ENCODE data around the gene DHX9.

DHX9 gene

DNA sequence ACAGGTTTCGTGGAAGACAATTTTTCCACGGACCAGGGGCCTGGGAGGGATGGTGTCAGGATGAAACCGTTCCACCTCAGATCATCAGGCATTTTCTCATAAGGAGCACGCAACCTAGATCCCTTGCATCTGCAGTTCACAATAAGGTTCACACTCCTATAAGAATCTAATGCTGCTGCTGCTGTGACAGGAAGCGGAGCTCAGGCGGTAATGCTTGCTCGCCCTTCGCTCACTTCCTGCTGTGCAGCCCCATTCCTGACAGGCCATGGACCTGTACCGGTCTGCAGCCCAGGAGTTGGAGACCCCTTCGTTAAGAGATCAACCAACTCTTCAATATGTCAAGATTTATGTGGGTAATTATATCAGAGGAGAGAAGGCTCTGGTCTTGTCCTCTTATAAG, 3.3 kb upstream of the DHX9 start:
- in situ Hi-C loops (cut with MboI; ENCODE audit: low sequenced_read_pairs), result no loop called here

- in situ Hi-C loops (cut with MboI; ENCODE audit: low sequenced_read_pairs), result no loop called here
Observed at GRCh38 chr1:182841368-182841988, 2.3 kb downstream of the DHX9 start.

GRCh38 chr1:182842265-182842664, 3.1 kb downstream of the DHX9 start:
- in situ Hi-C loops (cut with MboI; ENCODE audit: low sequenced_read_pairs), result no loop called here

DNA sequence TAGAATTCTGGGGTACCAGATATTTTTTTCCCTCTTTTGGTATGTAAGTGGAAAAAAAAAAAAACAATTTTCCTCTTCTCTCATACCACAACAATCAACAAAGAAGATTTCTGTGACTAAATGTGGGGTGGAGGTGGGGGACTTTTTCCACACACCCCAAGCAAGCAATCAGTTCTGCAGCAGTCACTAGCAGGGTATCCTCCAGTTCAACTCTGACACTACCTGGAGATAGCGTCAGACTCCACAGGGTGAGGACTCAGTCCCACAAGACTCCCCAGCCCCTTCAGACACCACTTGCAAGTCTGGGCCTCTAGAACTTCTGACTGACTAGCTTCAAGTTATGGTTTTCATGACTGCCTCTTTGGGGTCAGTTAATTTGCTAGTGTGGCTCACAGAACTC, 6.2 kb downstream of the DHX9 start:
- in situ Hi-C loops (cut with MboI; ENCODE audit: low sequenced_read_pairs), result no loop called here

DNA sequence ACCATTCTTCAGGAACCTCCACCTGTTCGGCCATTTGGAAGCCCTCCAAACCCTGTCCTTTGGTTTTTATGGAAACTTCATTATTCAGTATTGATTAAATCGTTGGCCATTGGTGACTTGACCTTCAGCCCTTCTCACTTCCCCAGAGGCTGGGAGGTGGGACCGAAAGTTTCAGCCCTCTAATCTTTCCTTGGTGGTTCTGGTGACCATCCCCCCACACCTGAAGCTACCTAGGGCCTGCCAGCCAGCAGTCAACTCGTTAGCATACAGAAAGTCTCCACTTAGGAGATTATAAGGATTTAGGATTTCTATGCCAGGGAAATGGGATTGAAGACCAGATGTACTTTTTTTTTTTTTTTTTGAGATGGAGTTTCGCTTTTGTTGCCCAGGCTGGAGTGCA, 6.7 kb downstream of the DHX9 start:
- in situ Hi-C loops (cut with MboI; ENCODE audit: low sequenced_read_pairs), result no loop called here

DNA sequence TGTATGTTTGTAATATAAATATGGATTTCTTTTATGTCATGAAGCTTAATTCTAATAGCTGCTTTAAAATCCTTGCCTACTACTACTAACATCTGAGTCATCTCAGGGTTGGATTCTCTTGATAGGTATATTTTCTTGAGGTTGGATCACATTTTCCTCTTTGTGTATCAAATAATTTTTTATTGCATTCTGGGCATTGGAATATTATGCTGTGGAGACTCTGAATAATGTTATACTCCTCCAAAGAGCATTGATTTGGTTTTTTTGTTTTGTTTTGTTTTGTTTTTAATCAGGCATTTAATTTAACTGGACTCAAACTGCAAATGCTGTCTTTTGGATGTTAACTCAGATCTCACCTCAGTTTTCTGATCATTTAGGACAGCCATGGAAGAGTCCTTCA, 8.0 kb downstream of the DHX9 start:
- in situ Hi-C loops (cut with MboI; ENCODE audit: low sequenced_read_pairs), result no loop called here

DNA sequence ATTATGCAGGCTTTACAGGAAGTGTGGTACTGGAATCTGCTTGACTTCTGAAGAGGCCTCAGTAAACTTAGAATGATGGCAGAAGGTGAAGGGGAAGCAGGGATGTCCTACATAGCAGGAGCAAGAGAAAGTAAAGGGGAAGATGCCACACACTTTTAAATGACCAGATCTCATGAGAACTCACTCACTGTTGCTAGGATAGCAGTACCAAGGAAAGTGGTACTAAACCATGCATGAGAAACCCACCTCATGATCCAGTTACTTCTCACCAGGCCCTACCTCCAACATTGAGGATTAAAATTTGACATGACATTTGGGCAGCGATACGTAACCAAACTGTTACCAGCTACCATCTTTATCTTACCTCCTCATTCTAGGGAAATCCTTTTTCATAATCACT, 9.6 kb downstream of the DHX9 start:
- in situ Hi-C loops (cut with MboI; ENCODE audit: low sequenced_read_pairs), result no loop called here

GRCh38 chr1:182850319-182850718, 11.2 kb downstream of the DHX9 start:
- in situ Hi-C loops (cut with MboI; ENCODE audit: low sequenced_read_pairs), result no loop called here

DNA sequence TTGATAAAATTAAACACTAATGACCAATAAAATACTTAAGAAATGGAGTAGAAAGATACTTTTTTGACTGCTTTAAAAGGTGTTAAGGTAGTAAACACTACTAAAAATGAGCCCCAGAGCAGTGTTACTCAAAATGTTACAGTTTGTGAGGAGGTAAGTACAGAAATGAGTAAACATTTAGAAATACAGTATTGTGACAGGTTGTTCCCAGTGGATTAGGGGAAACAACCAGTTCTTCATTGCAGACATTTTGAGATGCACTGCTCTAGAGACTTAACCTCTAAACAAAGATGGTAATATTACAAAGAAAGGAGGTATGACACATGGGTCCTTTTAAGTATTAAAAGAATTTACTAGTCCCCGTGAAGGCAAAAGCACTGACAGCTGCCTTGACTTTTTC, 12.7 kb downstream of the DHX9 start:
- in situ Hi-C loops (cut with MboI; ENCODE audit: low sequenced_read_pairs), result no loop called here

- in situ Hi-C loops (cut with MboI; ENCODE audit: low sequenced_read_pairs), result no loop called here
Observed at GRCh38 chr1:182855911-182856310, 16.8 kb downstream of the DHX9 start.

DNA sequence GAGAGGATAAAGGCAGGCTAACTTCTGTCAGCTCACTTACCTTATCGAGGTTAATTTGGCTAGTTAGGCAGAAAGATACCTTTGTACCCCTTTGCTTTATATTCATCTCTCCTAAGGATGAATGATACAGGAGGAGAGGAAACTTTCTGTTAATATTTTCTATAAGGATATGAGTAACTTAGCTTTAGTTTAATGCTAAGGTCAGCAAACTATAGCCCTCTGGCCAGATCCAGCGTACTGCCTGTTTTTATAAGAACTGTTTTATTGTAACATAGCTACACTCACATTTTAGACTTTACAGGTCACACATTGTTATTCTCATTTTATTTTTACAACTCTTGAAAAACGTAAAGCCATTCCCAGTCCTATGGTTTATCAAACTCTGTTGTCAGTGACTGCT, 18.1 kb downstream of the DHX9 start:
- in situ Hi-C loops (cut with MboI; ENCODE audit: low sequenced_read_pairs), result no loop called here

GRCh38 chr1:182860658-182861057, 21.5 kb downstream of the DHX9 start:
- in situ Hi-C loops (cut with MboI; ENCODE audit: low sequenced_read_pairs), result no loop called here

- in situ Hi-C loops (cut with MboI; ENCODE audit: low sequenced_read_pairs), result no loop called here
Observed at GRCh38 chr1:182861994-182862393, 22.8 kb downstream of the DHX9 start.

GRCh38 chr1:182862827-182863226, 23.7 kb downstream of the DHX9 start:
- in situ Hi-C loops (cut with MboI; ENCODE audit: low sequenced_read_pairs), result no loop called here

DNA sequence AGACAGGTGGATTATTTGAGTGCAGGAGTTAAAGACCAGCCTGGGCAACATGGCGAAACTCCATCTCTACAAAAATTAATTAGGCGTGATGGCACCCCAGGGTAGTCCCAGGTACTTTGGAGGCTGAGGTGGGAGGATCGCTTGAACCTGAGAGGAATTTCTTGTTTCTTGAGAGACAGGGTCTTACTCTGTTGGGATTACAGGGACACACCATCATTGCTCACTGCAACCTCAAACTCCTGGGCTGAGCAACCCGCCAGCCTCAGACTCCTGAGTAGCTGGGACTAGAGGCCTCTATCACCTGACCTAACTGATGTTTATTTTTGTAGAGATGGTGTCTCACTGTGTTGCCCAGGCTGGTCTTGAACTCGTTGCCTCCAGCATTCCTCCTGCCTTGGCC, 24.8 kb downstream of the DHX9 start:
- in situ Hi-C loops (cut with MboI; ENCODE audit: low sequenced_read_pairs), result no loop called here

DNA sequence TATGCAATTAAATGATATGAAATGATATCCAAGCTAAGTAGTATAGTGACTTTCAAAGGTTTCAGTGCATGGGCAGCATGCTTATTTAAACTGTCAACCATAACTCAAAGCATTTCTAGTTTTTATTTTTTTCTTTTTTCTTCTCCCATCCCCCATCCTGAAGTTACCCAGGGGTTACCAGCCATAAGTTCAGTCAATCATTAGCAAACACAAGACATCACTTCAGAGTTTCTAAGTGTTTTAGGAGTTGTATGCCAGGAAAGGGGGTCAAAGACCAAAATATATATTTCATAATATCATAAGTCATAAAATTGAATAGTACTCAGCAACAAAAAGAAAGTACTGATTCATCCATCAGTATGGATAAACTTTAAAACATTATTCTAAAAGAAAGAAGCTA, 28.7 kb downstream of the DHX9 start:
- in situ Hi-C loops (cut with MboI; ENCODE audit: low sequenced_read_pairs), result no loop called here

DNA sequence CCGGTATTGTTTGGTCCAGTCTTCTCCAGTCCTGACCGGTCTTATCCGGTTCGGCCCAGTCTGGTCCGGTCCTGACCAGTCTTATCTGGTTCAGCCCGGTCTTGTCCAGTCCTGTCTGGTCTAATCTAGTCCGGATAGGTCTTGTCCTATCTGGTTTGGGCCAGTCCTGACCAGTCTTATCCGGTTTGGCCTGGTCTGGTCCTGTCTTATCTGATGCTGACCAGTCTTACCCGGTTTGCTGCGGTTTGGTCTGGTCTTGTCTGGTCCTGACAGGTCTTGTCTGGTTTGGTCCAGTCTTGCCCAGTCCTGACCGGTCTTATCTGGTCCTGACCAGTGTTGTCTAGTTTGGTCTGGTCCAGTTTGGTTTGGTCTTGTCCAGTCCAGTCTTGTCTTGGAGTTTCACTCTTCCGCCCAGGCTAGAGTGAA, 30.1 kb downstream of the DHX9 start:
- in situ Hi-C loops (cut with MboI; ENCODE audit: low sequenced_read_pairs), result no loop called here

- in situ Hi-C loops (cut with MboI; ENCODE audit: low sequenced_read_pairs), result no loop called here
Observed at GRCh38 chr1:182872881-182873280, 33.7 kb downstream of the DHX9 start.

GRCh38 chr1:182875889-182876288, 36.7 kb downstream of the DHX9 start:
- in situ Hi-C loops (cut with MboI; ENCODE audit: low sequenced_read_pairs), result no loop called here

DNA sequence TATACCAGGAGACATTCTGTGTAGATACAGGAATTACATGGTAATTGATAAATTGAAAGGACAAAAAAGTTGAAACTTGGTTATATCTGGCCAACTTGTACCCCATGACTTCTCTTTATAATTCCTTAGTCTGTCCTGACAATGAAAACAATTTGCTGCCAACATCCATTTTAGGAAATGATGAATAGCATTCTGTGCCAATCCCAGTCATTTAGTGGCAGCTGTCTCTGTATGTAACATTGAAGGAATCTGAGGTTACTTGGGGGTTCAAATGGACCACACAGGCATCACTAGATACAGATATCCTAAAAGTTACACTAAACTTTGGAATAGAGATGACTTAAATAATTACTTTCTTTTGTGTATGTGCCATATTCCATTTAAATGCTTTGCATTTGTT, 38.2 kb downstream of the DHX9 start:
- in situ Hi-C loops (cut with MboI; ENCODE audit: low sequenced_read_pairs), result no loop called here

DNA sequence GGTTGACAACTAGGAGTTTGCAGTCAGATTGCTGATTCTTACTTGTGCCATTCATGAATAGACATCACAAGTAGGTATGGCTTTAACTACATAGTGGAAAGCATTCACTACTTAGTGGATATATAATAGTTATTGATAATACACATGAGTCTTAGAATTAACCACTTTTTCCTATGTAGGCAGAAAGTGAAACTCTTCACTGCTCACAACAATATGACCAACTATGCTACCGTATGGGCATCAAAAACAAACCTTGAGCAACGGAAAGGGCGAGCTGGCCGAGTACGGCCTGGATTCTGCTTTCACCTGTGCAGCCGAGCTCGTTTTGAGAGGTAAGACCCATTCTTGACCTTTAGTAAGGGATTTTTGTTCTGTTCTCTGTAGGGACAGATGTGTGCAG, 38.7 kb downstream of the DHX9 start:
- in situ Hi-C loops (cut with MboI; ENCODE audit: low sequenced_read_pairs), result no loop called here

GRCh38 chr1:182884872-182885271, 45.7 kb downstream of the DHX9 start:
- in situ Hi-C loops (cut with MboI; ENCODE audit: low sequenced_read_pairs), result no loop called here

DNA sequence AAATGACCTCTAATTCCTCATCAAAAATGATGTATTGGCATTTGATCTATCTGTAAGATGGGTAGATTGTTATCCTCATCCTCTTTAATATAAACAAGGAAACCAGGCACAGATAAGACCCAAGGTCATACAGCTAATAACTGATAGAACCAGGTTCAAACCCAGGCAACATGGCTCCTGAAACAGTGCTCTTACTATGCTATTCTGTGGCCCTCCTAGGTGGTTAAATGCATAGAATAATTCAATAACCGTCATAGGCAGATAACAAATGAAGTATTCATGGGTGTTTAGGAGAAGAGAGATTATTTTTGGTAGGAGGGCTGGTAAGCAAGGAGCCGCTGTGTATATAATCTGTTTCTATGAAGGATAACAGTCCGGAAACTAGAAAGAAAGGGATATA, 46.4 kb downstream of the DHX9 start:
- in situ Hi-C loops (cut with MboI; ENCODE audit: low sequenced_read_pairs), result no loop called here

- in situ Hi-C loops (cut with MboI; ENCODE audit: low sequenced_read_pairs), result no loop called here
Observed at GRCh38 chr1:182886985-182887384, 47.8 kb downstream of the DHX9 start.

All from hTERT RPE-1 (cell line).